DMS 273 (cell line): ENCODE measurements around the gene EZR.

Experiments
- DNase-seq: peaks from one replicate; lab custom pipeline; 2025; ENCODE audit not compliant: unreplicated experiment; lab: John Stamatoyannopoulos, UW

The EZR gene

DNA sequence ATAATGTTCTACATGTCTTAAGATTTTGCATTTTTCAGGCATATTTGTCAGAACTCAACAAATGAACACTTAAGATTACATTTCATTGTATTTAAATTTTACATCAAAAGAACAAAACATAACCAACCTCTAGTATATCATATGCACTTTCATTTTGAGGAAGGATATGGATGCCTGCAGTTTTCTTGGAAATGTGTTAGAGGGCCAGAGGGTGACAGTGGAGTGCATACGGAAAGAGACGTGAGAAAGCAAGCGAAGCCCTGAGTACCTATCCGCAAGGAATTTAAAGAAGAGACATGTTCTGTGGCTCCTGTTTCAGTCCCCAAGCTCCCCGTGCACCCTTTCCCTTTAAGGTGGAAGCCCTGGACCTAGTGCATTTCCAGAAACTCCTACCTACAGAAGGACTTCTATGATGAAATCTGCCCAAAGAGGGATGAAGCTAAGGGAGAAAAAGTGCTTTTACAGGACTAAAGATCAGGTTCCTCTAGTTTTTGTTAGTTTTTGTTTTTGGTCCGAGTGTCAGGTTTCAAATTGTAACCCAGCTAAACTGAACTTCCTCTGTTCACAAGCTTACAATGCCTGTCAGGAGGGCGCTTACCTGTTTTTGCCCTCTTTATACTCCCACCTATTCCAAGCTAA, 38.8 kb downstream of the EZR start:
- no peak for DNase-seq

GRCh38 chr6:158778005-158778527, 41.1 kb downstream of the EZR start:
- no peak for DNase-seq

DNA sequence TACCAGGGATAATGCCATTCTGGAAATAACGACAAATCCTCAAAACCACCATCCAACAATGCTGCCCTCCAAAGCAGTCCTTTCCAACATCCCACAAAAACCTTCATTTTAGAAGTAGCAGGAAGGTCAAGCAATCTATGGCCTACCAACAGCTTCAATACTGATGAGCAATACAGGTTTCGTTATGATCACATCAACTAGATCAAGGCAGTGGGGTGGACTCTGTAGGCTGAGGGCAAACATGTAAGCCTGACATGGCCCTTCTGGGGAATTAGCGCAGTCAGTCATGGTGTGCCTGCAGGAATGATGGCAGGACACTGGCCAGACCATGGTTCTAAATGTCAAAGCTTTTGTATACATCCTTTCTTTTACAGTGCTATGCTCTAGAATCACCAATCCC, 41.7 kb downstream of the EZR start:
- no peak for DNase-seq

- DNase-seq: no peak
Measured at GRCh38 chr6:158776737-158777136, 42.4 kb downstream of the EZR start.

- no peak for DNase-seq
Measured at GRCh38 chr6:158775832-158776231, 43.3 kb downstream of the EZR start.

GRCh38 chr6:158774717-158775449, 44.3 kb downstream of the EZR start:
- no peak for DNase-seq

- DNase-seq: no peak
Measured at GRCh38 chr6:158773581-158774449, 45.4 kb downstream of the EZR start.

- no peak for DNase-seq
Measured at GRCh38 chr6:158772851-158773371, 46.3 kb downstream of the EZR start.

DNA sequence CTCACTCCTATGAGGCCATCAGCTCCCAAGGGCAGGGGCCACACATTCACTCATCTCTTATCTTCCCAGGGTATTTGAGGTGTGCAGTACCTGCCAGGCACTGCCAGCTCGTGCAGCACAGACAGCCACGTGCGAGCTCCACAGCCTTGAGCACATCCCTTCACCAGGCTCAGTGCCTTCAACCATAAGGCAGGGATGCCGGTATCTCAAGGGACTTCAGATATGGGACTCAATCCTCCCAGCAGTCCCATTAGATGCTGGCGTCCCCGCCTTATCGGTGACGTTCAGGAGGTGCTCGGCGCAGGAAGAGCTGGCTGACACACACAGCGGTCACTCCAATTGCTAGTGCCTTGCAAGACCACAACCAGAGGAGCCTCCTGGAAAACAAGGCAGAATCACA, 47.0 kb downstream of the EZR start:
- no peak for DNase-seq

GRCh38 chr6:158771399-158772152, 47.6 kb downstream of the EZR start:
- no peak for DNase-seq

DNA sequence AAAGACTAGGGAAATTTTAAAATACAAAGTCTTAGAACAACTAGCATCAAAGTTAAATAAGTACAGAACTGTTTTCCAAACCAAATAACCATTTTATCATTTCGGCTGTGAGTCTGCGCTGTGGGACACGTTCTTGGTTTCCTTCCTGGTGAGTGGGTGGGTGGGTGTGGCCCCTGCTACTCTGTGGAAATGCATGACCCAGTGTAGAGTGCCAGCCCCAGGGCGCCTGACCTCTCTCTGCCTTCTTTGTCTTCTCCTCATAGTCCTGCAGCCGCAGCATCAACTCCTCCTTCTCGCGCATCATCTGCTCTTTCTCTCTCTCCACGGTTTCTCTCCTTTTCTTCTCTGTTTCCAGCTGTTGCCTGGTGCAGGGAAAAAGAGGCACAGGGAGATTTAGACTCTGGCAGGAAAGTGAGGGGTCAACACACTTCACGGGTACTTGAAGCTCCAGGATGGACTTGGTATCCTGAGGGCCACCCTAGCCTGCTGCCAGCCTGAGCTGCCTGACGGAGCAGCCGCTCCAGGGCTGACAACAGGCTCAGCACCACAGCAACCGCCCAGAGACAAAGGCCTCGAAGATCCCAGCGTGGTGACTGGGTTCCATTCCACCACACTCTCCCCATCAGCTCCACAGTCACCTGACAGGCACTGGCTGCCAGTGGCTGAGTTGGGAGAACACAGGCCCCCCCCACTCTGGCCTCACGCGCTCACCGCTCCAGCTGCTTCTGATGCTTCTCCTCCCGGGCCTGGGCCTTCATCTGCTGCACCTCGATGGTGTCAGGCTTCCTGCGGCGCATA, 48.4 kb downstream of the EZR start:
- peak; percentile 67 for DNase-seq

GRCh38 chr6:158769771-158770432, 49.3 kb downstream of the EZR start:
- DNase-seq: peak; percentile 95

DNA sequence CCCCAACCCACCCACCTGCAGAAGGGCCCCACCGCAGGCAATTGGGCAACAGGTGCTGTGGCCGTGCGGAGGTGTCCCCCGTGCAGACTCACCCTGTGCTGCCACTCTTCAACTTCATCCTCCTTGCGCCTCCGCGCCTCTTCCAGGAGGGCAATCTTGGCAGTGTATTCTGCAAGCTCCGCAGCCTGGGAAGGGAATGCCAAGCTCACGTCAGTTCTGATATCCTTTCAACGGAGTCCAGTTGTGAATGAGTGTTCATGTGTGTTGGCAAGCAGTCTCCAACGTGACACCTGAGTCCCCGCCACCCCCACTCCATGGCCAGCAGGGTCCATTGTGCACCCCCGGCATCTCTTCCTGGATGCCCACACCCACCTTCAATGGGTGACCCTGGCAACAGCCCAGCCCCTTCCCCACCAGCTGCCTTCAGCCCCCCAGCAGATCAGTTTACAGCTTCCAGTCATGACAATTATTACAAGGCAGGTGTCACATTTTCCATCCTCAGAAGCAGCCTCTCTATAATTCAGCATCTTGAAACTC, 49.9 kb downstream of the EZR start:
- peak; percentile 86 for DNase-seq

DNA sequence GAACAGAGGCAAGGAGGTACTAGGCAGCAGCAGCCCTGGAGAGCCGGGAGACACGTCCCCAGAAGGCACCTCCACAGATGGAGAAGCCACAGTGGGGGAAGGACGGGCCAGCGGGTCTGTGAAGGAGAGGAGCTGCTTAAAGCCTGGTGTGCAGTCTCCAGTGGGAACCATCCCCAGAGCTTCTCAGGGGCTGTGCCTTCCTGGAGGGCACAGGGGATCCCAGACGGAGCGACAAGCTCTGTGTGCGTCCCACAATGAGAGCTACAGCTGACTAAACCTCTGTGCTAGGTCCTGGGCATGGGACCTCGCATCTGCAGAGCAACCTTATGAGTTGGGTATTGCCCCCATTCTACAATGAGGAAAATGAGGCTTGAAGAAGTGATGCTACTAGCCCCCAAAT, 50.7 kb downstream of the EZR start:
- DNase-seq: no peak

DNA sequence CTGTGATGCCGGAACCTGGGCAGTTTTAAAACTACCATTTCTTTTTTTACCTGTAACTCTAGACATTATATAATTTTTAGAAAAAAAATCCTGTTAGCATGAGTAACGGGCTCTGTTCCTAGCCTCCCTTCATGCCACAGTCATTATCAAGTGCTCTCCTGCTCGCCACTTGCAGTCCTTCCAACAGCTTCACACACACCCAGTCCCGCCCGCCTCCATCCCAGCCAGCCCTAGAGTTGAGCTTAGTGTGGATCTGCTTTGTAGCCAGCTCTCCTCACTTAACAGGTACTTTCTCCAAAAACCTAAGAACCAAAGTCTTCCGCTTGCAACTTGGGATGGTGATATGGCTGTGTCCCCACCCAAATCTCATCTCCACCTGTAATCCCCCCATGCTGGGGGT, 51.5 kb downstream of the EZR start:
- DNase-seq: no peak

GRCh38 chr6:158766621-158767455, 52.3 kb downstream of the EZR start:
- DNase-seq: peak; percentile 47

GRCh38 chr6:158765499-158766068, 53.6 kb downstream of the EZR start:
- DNase-seq: peak; percentile 59

- DNase-seq: no peak
Measured at GRCh38 chr6:158764926-158765325, 54.2 kb downstream of the EZR start.
